ENCODE results near the gene FSTL3.
A peak's percentile ranks its signal among the peaks of the same experiment; 100 is the strongest.
"Not testable (repeated sequence)": the region's sequence is repeated elsewhere in the genome, so short reads cannot be mapped to it uniquely, and the experiment has no call there.

The FSTL3 gene

DNA sequence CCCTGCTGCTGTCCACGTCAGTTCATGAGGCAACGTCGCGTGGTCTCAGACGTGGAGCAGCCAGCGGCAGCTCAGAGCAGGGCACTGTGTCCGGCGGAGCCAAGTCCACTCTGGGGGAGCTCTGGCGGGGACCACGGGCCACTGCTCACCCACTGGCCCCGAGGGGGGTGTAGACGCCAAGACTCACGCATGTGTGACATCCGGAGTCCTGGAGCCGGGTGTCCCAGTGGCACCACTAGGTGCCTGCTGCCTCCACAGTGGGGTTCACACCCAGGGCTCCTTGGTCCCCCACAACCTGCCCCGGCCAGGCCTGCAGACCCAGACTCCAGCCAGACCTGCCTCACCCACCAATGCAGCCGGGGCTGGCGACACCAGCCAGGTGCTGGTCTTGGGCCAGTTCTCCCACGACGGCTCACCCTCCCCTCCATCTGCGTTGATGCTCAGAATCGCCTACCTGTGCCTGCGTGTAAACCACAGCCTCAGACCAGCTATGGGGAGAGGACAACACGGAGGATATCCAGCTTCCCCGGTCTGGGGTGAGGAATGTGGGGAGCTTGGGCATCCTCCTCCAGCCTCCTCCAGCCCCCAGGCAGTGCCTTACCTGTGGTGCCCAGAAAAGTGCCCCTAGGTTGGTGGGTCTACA, 6.6 kb downstream of the FSTL3 start:
- DNase-seq, result no peak

DNA sequence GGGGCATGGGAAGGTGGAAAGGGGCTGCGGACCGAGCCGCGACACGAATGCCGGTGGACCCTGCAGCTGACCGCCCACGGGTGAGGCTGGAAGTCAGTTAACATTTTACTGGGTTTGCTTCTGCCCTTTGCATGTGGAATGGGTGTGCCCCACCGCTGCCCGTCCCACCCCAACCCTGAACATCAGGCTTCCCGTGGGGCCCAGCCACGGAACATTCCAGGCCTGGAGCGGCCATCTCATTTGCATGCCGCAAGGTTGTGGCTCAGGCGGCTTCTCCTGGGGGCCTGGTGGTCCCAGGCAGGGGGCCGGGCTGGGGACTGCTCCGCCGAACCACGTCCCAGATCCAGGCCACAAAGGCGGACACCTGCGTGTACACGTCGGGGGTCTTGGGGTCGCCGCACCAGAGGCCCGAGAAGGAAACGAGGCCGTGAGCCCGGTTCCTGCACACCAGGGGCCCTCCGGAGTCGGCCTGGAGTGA, 9.3 kb downstream of the FSTL3 start:
- no peak for DNase-seq

DNA sequence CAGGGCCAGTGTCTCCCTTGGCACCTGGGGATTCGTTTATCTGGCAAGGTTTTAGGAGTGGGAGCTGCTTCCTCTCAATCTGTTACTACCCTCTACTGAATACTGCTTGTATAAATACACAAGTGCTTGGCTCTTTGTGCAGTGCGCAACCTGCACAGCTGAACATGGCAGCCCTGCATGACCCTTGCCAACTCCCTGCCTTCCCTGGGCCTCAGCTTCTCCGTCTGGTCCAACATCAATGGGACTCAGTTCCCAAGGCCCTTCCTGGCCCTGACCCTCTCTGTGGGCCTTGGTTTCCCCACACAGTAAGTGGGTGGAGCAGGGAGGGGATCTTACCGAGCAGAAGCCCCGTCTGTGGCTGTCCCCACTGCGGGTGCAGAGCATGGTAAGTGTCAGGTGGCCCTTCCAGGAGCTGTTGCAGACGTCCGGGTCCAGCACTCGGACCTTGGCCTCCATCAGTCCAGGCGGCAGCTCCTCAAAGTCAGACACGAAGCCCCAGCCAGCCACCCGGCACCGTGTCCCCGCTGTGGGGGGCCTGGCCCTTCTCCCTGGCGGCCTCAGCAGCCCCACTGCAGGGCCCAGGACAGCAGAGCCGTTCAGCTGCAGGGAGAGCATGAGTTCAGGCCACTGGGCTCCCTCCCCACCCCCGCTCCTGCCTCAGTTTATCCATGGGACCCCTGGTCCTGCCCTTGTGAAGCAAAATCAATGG, 10.6 kb downstream of the FSTL3 start:
- DNase-seq, result no peak

DNA sequence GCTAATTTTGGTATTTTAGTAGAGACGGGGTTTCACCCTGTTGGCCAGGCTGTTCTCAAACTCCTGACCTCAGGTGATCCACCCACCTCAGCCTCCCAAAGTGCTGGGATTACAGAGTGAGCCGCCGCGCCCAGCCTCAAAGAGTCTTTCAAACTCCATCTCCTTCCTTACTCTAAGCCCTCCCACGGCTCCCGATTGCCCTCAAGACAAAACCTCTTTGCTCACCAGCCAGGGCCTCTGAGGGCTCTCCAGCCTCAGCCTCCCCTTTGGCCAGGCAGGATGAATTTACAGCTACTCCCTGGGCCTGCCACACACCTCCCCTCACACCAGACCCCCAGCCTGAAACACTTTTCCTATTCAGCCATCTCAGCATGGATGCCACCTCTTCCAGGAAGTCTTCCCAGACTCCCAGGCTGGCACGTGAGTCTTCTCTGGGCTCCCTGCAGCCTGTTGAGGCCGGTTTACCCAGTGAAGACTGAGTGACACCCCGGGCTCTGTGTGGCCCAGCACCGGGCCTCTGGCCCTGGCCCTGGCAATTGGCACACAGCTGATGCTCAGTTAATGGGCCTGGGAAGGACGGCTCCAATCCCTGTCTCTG, 11.5 kb downstream of the FSTL3 start:
- no peak for DNase-seq

DNA sequence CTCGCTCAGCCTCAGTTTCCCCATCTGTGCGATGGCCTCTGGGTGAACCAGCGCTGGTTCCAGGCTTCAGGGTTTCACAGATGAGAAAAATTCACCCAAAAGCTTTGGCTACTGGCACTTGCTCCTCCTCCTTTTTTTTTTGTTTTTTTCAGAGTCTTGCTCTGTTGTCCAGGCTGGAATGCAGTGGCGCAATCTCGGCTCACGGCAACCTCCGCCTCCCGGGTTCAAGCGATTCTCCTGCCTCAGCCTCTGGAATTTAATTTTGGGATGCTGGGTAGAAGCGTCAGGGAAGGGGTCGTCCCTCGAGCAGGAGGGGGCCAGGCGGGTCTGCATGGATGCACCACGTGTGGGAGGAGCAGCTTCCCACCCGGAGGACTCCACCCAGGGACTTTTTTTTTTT, 12.0 kb downstream of the FSTL3 start:
- DNase-seq, result no peak

- DNase-seq, result no peak
Measured at GRCh38 chr19:688992-689391, 12.8 kb downstream of the FSTL3 start.

DNA sequence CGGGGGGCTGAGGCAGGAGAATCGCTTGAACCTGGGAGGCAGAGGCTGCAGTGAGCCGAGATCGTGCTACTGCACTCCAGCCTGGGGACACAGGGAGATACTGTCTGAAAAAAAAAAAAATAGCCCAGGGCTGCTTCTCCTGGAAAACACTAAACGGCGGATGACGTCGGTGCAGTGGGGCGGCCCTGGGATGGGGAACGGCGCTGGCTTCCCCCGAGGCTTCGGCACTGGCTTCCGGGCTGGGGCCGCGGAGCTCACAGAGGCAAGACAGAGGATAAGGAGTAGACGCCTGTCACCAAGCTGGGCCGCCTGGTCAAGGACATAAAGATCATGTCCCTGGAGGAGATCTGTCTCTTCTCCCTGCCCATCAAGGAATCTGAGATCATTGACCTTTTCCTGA, 14.0 kb downstream of the FSTL3 start:
- no peak for DNase-seq

GRCh38 chr19:694481-695351, 18.5 kb downstream of the FSTL3 start:
- DNase-seq, result no peak

DNA sequence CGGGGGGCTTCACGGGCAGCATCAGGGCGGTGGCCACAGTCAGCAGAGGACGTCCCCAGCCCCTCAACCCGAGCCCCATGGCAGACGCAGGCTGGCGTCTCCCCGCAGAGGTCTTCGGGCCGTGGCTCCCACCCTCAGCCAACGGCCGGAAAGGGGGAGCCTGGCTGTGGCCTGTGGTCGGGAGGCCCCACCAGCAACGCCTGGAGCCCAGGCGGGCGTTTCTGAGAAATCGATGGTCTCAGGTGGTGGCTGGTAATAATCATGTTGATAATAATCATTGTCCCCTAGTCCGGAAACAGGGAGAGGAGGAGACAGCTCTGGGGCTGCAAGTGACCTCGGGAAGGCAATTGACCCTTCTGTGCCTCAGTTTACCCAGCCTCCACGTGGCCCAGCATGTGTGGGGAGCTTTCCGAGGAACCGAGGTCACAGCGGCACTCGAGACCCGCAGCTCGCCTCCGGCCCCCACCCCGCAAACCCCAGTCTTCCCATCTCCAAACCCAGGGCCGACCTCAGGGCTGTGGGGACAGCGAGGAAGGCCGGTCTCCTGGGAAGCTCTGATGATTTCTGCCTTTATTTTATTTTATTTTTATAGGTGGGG, 19.3 kb downstream of the FSTL3 start, which contains the start of gene PRSS57:
Gene PRSS57 (minus strand): TSS at position 101 of the 598 bp plus-strand sequence. CDS start 22 bp downstream, at position 79.
- DNase-seq, result no peak

- not testable (repeated sequence) for DNase-seq
Measured at GRCh38 chr19:698529-698928, 22.3 kb downstream of the FSTL3 start.

- DNase-seq, result not testable (repeated sequence)
Measured at GRCh38 chr19:699885-700284, 23.7 kb downstream of the FSTL3 start.

DNA sequence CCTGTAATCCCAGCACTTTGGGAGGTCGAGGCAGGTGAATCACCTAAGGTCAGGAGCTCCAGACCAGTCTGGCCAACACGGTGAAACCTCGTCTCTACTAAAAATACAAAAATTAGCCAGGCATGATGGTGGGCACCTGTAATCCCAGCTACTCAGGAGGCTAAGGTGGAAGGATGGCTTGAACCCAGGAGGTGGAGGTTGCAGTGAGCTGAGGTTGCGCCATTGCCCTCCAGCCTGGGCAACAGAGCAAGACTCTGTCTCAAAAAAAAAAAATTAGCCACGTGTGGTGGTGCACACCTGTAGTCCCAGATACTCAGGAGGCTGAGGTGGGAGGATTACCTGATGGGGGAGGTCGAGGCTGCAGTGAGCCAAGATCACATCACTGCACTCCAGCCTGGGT, 26.7 kb downstream of the FSTL3 start:
- DNase-seq, result not testable (repeated sequence)

DNA sequence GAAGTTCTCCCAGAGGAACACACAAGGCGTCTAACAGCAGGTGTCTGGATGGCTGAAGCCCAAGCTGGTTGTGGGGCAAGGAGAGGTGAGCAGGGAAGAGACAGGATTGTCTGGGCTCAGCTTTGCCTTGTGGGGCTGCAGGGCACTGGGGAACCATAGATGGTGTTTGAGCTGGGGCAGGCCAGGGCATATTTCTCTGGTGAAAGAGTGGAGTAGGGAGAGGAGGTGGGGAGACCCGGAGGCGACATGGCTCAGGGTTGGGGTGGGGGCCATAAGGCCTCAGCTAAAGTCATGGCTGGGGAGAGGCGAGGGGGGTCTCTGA, 27.1 kb downstream of the FSTL3 start:
- no peak for DNase-seq

- DNase-seq, result no peak
Measured at GRCh38 chr19:703651-704446, 27.7 kb downstream of the FSTL3 start.

- DNase-seq, result no peak
Measured at GRCh38 chr19:704447-704741, 28.2 kb downstream of the FSTL3 start.

GRCh38 chr19:708154-709143, 32.3 kb downstream of the FSTL3 start, which contains the start of gene PALM:
PALM (plus strand) TSS chr19:708935; CDS start chr19:709147, 212 bp downstream.
- DNase-seq, result peak; percentile 21

DNA sequence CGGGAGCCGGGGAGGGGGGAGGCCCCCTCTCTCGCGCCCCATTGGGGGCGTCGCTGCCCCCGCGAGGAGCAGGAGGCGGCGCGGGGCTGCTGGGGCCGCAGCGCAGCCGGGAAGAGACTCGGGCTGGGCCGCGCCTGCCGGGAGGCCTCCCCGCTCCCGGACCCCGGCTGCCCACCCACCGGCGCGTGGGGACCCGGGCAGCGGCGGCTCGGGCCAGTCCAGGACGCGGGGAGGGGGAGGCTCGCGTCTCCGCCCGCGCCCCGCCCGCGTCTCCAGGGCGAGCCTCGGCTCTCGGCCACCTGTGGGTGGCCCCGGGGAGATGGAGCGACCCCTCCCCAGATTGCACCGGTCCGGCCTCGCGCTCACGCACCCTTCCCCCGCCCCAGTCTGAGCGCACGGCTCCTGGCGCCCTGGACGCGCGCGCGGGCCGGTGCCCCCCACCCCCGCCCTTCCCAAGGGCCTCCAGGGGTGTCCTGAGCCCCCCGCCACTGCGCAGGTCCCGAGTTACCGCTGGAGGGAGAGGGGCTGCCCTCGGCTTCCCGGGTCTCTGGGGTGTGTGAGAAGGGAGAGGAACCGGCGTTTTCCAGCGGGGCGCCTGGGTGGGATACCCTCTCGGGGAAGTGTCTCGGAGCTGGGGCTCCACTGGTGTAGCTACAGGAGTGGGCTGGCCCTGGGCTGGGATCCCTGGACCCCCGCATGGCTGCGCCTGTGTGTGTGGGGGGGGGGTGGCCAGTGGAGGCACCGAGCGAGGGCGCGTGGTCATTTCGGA, 33.2 kb downstream of the FSTL3 start:
- no peak for DNase-seq

DNA sequence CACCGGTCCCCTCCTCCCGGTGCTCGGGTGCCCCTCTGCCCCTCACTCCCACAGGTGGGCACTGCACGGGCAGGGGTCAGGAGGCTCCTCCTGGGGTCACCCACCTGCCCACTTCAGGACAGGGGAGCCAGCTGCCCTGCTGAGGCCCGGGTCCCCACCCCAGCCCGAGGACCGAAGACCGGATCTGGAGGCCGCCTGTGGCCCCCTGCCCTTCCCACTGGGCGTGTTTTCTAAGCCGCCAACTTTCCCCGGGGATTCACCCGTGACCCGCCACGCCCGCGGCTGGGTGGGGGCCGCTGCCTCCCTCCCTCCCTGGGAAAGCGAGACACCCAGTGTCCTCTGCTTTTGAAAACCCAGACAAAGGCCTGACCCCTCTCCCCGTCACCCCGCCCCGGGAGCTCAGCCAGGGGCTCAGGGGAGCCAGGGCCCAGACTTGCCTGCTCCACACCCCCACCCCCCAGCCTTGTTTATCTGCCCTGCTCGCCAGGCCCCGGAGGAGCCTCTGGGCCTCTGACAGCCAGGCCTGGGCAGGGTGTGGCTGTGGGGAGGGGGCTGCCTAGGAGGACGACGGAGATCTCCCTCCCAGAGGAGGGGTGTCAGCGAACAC, 33.9 kb downstream of the FSTL3 start:
- no peak for DNase-seq

DNA sequence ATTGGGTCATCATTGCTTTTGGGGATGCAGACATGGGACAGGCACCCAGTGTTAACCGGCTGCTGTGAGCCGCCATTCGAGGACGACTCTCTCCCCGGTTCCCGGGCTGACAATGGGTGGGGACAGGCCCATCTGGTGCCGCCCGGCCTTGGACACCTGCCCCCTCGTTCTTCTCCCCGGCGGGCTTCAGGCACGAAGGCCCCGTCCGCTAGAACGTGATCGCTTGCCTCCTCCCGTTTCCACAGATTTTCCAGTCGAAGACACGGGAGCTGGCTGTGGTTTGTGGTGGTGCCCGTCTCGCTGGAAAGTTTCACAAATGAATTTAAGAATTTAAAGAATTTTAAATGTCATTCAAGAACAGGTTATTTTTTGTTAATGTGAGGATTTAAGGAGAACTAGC, 34.6 kb downstream of the FSTL3 start:
- no peak for DNase-seq

DNA sequence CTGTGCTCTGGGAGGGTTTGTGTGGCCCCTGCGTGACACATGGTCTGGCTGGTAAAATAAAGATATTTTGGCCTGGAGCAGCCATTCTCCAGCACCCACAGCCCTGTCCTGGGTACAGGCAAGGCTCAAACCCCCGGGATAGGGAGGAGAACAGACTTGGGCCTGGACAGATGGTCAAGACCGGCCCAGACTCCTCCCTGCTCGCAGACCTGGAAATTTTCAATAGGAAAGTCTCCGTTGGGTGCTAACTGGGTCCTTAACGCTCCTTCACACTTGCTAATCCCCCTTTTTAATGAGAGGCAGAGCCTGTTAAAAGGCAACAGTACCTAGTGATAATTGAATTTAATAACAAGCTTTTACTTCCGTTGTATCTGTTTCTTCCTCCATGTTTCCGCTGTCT, 35.1 kb downstream of the FSTL3 start:
- no peak for DNase-seq
